HCT116 (cell line): ENCODE results near the gene DPH5. TPM values are rescaled to one million over a fixed set of nuclear protein-coding genes. Genes with fewer than 3 reads are reported as not detected.
"Not testable (repeated sequence)": the region's sequence is repeated elsewhere in the genome, so short reads cannot be mapped to it uniquely, and the experiment has no call there.

Experiments
- ATAC-seq: fragments of 200-7000 bp; cut with Tn5 transposase; 2 replicates; pipeline ENCODE4 v1.9.1; 2020; ENCODE audit warnings: mild to moderate bottlenecking, moderate library complexity
- BruUV-seq: library from RNA; stranded (reverse); fragments of 400-500 nt; replicated peaks from 2 replicates; lab custom pipeline; 2021; lab: Mats Ljungman, UMichigan
- CTCF ChIA-PET: fragments of 300-600 bp; sonication (Branson Sonifier 250); formaldehyde crosslinking; loops from one replicate; lab custom pipeline; 2021; ENCODE audit warnings: antibody characterized with exemption; lab: Charles Lee
- POLR2A ChIA-PET: fragments of 300-600, 350-600 bp; sonication (Branson Sonifier 250); formaldehyde crosslinking; loops from one replicate; lab custom pipeline; 2021; ENCODE audit warnings: antibody characterized with exemption; lab: Charles Lee
- RAD21 ChIA-PET, 2 experiments: fragments of 300-600 bp; sonication (Branson Sonifier 250); formaldehyde crosslinking; loops; one replicate each; lab custom pipeline; 2023; ENCODE audit warnings: low total read pairs in 2 of 2; ENCODE audit not compliant: uncharacterized antibody in 2 of 2, unreplicated experiment in 2 of 2, low non-redundant PET in 1 of 2; lab: Charles Lee
- DNase-seq: peaks from one replicate; pipeline ENCODE4 v3.0.0-alpha.2; 2010; ENCODE audit warnings: low read depth, low spot score
- H2AFZ ChIP-seq: fragments of 200-600 bp; shearing (Covaris generic), sonication (generic); 2 replicates; pipeline ENCODE4 v1.6.1; 2017; ENCODE audit warnings: low read depth, mixed run types, mixed read lengths, antibody characterized with exemption, low read length; ENCODE audit not compliant: poor library complexity, severe bottlenecking
- H3K27ac ChIP-seq: 2 replicates; pipeline ENCODE4 v1.5.1; 2012; ENCODE audit warnings: low read depth, low read length
- H3K27me3 ChIP-seq: fragments of 200-600 bp; sonication (generic); 2 replicates; pipeline ENCODE4 v1.6.1; 2016; ENCODE audit warnings: mixed run types, low read length, mixed read lengths; ENCODE audit not compliant: insufficient read depth
- H3K36me3 ChIP-seq, 2 experiments: fragments of 200-500 bp in 1 of 2; fragments of 200-600 bp in 1 of 2; sonication (Bioruptor generic) in 1 of 2; sonication (generic) in 1 of 2; 2 replicates each; pipeline versions ENCODE4 v1.5.1 to v1.6.1; 2014 to 2016; ENCODE audit warnings: low read length in 2 of 2, inconsistent platforms in 1 of 2, mixed read lengths in 1 of 2, mixed run types in 1 of 2; ENCODE audit not compliant: insufficient read depth in 2 of 2, control insufficient read depth in 1 of 2
- H3K4me1 ChIP-seq, 2 experiments: fragments of 200-600 bp in 1 of 2; sonication (generic) in 1 of 2; 2 replicates each; pipeline versions ENCODE4 v1.5.1 to v1.6.1; 2012 to 2017; ENCODE audit warnings: low read length in 2 of 2, inconsistent platforms in 1 of 2, mild to moderate bottlenecking in 1 of 2, mixed read lengths in 1 of 2, mixed run types in 1 of 2, moderate library complexity in 1 of 2; ENCODE audit not compliant: insufficient read depth in 2 of 2, control insufficient read depth in 1 of 2
- H3K4me2 ChIP-seq: fragments of 200-600 bp; sonication (generic); 2 replicates; pipeline ENCODE4 v1.6.1; 2017; ENCODE audit warnings: mixed run types, low read length, mixed read lengths
- H3K4me3 ChIP-seq, 2 experiments: fragments of 200-600 bp in 1 of 2; sonication (generic) in 1 of 2; replicated peaks in 1 of 2; 2 replicates each; pipeline ENCODE4 v1.5.1; 2011 to 2016; ENCODE audit warnings: low read length in 2 of 2, control low read depth in 1 of 2, low read depth in 1 of 2, mild to moderate bottlenecking in 1 of 2, mixed read lengths in 1 of 2, mixed run types in 1 of 2
- H3K79me2 ChIP-seq: fragments of 200-600 bp; sonication (generic); 2 replicates; pipeline ENCODE4 v1.6.1; 2017; ENCODE audit warnings: mild to moderate bottlenecking, mixed run types, low read length, moderate library complexity, mixed read lengths; ENCODE audit not compliant: insufficient read depth
- H3K9ac ChIP-seq: fragments of 200-600 bp; sonication (generic); 2 replicates; pipeline ENCODE4 v1.6.1; 2016; ENCODE audit warnings: low read length, mixed read lengths
- H3K9me2 ChIP-seq: fragments of 200-600 bp; sonication (generic), shearing (Covaris generic); 2 replicates; pipeline ENCODE4 v1.6.1; 2017; ENCODE audit warnings: mixed run types, mild to moderate bottlenecking, moderate library complexity; ENCODE audit not compliant: insufficient read depth
- H3K9me3 ChIP-seq, 2 experiments: fragments of 200-500 bp in 1 of 2; fragments of 200-600 bp in 1 of 2; sonication (Bioruptor generic) in 1 of 2; sonication (generic) in 1 of 2; 2 replicates each; pipeline ENCODE4 v1.6.1; 2014 to 2017; ENCODE audit warnings: low read length in 2 of 2, mixed read lengths in 2 of 2, inconsistent platforms in 1 of 2, low read depth in 1 of 2, mild to moderate bottlenecking in 1 of 2, mixed run types in 1 of 2, moderate library complexity in 1 of 2; ENCODE audit not compliant: control insufficient read depth in 1 of 2, insufficient read depth in 1 of 2
- H4K20me1 ChIP-seq: fragments of 200-600 bp; sonication (generic), shearing (Covaris generic); 2 replicates; pipeline ENCODE4 v1.6.1; 2017; ENCODE audit warnings: mixed run types, mild to moderate bottlenecking, moderate library complexity; ENCODE audit not compliant: insufficient read depth
- CEBPB ChIP-seq: IDR thresholded peaks from 2 replicates; pipeline ENCODE4 v1.6.1; 2012; ENCODE audit warnings: low read depth
- EZH2 ChIP-seq: fragments of 200-600 bp; sonication (generic); IDR thresholded peaks from 2 replicates; pipeline ENCODE4 v1.6.1; 2017; ENCODE audit warnings: antibody characterized with exemption, mixed run types
- EZH2phosphoT487 ChIP-seq: fragments of 200-600 bp; IDR thresholded peaks from 2 replicates; pipeline ENCODE4 v1.6.1; 2018; ENCODE audit warnings: antibody characterized with exemption, borderline replicate concordance
- FOSL1 ChIP-seq: IDR thresholded peaks from 2 replicates; pipeline ENCODE4 v1.6.1; 2012; ENCODE audit warnings: low read depth
- POLR2AphosphoS5 ChIP-seq: IDR thresholded peaks from 2 replicates; pipeline ENCODE4 v1.6.1; 2011; ENCODE audit warnings: mild to moderate bottlenecking, low read depth, low read length, moderate library complexity
- SIN3A ChIP-seq: IDR thresholded peaks from 2 replicates; pipeline ENCODE4 v1.6.1; 2012; ENCODE audit warnings: low read depth
- SP1 ChIP-seq: IDR thresholded peaks from 2 replicates; pipeline ENCODE4 v1.6.1; 2012; ENCODE audit warnings: low read depth
- SRF ChIP-seq: IDR thresholded peaks from 2 replicates; pipeline ENCODE4 v1.6.1; 2012; ENCODE audit warnings: low read depth
- YY1 ChIP-seq: IDR thresholded peaks from 2 replicates; pipeline ENCODE4 v1.6.1; 2011; ENCODE audit warnings: low read length, low read depth, moderate library complexity, mild to moderate bottlenecking; ENCODE audit not compliant: insufficient replicate concordance; ENCODE audit errors: extremely low read depth
- intact Hi-C: fragments of 100-400 bp; cut with micrococcal nuclease; formaldehyde crosslinking; loops from 2 replicates; pipeline ENCODE4 v1.10.0; 2022
- total RNA-seq: library from RNA; stranded (reverse); gene quantifications from one replicate; pipeline ENCODE4 v1.2.1, GENCODE V29; 2021; ENCODE audit not compliant: unreplicated experiment
- TF ChIP-seq, protein P1 (sequence below): IDR thresholded peaks from 2 replicates; pipeline ENCODE4 v1.6.1; 2011; ENCODE audit warnings: mild to moderate bottlenecking, low read length, moderate library complexity; ENCODE audit not compliant: insufficient replicate concordance; ENCODE audit errors: extremely low read depth
- TF ChIP-seq, protein P2 (sequence below): IDR thresholded peaks from 2 replicates; pipeline ENCODE4 v1.6.1; 2012; ENCODE audit warnings: low read depth

Gene DPH5
- total RNA-seq, 1 experiment from 2014 or later: 55.8 TPM

DNA sequence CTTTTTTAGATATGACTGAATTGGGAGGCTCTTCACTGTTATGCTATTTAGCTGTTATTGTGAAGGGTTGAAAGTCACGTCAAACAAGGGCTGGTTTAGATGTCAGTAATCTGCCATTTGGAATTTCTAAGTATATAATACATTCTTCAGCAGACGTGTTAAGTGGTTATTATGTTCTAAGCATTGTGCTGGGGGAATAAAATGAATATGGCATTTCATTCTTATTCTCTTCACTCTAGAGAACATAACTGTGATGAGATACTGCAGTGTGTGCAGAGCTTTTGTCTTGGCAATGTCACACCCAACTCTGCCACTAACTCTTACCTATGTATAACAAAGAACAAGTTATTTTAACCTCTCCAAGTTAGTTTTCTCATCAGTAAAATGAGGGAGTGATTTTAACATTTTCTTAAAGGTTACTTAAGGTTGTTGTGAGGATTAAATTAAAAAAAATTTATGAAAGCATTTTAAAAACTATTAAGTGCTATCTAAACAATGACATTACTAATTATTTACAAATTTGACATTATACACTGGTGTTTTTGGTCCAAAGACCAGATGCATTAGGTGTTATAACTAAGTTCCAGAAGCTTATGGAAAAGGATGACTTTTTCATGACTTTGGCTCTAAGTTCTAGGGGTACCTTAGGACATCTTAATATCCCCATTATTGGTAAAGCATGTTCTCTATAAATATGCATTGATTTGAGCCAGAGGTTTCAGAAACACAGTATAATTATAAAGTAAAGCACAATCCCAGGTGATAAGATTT is 71.4 kb downstream of the DPH5 start:
- CTCF ChIA-PET: no interaction called here
- intact Hi-C loops: no loop called here
- no peak overlapping the region for H3K4me2 ChIP-seq

DNA sequence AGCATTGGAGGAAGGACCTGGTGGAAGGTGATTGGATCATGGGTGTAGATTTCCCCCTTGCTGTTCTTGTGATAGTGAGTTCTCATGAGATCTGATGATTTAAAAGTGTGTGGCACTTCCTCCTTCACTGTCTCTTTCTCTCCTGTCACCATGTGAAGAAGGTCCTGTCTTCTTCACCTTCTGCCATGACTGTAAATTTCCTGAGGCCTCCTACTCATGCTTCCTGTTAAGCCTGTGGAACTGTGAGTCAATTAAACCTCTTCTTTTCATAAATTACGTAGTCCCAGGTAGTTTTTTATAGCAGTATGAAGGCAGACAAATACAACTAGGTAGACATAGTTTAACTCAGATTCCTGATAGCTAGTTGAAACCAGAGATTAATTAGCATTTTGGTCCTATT is 72.6 kb downstream of the DPH5 start:
- BruUV-seq, H3K36me3 ChIP-seq, H3K27me3 ChIP-seq, POLR2A ChIA-PET, H2AFZ ChIP-seq, H4K20me1 ChIP-seq, H3K27ac ChIP-seq, H3K79me2 ChIP-seq, H3K9me3 ChIP-seq, DNase-seq, H3K9ac ChIP-seq, H3K4me3 ChIP-seq, CTCF ChIA-PET, ATAC-seq, H3K9me2 ChIP-seq, RAD21 ChIA-PET, intact Hi-C loops, H3K4me2 ChIP-seq: not testable (repeated sequence)
- H3K4me1 ChIP-seq: peaks cover 0 to 13% of the 10 kb centered on the region in 2 experiments; a peak in 2 of 4 replicates

More for the DNA sequence above, 71.4 kb downstream of the DPH5 start:
- Histone ChIP-seq H3K9ac (no peak overlapping the region), H3K27me3 (no peaks in the 10 kb centered on the region)
- no TSS peak for BruUV-seq
- RAD21 ChIA-PET: no interaction called here
- TF ChIP-seq EZH2phosphoT487 (no peak), CEBPB (no peak), SIN3A (no peak), EZH2 (no peak), YY1 (no peak), SP1 (no peak), SRF (no peak), POLR2AphosphoS5 (no peak), FOSL1 (no peak)
- TF ChIP-seq, protein P1, sequence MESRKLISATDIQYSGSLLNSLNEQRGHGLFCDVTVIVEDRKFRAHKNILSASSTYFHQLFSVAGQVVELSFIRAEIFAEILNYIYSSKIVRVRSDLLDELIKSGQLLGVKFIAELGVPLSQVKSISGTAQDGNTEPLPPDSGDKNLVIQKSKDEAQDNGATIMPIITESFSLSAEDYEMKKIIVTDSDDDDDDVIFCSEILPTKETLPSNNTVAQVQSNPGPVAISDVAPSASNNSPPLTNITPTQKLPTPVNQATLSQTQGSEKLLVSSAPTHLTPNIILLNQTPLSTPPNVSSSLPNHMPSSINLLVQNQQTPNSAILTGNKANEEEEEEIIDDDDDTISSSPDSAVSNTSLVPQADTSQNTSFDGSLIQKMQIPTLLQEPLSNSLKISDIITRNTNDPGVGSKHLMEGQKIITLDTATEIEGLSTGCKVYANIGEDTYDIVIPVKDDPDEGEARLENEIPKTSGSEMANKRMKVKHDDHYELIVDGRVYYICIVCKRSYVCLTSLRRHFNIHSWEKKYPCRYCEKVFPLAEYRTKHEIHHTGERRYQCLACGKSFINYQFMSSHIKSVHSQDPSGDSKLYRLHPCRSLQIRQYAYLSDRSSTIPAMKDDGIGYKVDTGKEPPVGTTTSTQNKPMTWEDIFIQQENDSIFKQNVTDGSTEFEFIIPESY: no peak
- TF ChIP-seq, protein P2, sequence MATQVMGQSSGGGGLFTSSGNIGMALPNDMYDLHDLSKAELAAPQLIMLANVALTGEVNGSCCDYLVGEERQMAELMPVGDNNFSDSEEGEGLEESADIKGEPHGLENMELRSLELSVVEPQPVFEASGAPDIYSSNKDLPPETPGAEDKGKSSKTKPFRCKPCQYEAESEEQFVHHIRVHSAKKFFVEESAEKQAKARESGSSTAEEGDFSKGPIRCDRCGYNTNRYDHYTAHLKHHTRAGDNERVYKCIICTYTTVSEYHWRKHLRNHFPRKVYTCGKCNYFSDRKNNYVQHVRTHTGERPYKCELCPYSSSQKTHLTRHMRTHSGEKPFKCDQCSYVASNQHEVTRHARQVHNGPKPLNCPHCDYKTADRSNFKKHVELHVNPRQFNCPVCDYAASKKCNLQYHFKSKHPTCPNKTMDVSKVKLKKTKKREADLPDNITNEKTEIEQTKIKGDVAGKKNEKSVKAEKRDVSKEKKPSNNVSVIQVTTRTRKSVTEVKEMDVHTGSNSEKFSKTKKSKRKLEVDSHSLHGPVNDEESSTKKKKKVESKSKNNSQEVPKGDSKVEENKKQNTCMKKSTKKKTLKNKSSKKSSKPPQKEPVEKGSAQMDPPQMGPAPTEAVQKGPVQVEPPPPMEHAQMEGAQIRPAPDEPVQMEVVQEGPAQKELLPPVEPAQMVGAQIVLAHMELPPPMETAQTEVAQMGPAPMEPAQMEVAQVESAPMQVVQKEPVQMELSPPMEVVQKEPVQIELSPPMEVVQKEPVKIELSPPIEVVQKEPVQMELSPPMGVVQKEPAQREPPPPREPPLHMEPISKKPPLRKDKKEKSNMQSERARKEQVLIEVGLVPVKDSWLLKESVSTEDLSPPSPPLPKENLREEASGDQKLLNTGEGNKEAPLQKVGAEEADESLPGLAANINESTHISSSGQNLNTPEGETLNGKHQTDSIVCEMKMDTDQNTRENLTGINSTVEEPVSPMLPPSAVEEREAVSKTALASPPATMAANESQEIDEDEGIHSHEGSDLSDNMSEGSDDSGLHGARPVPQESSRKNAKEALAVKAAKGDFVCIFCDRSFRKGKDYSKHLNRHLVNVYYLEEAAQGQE: no peak
- TF ChIP-seq, all 23 proteins: peak for 0
- Histone ChIP-seq H3K4me3 (no peak overlapping the region), H3K9me3 (no peaks in the 10 kb centered on the region), H2AFZ (no peak overlapping the region), H3K4me1 (peaks cover 0 to 12% of the 10 kb centered on the region in 2 experiments; a peak in 2 of 4 replicates), H3K36me3 (no peaks in the 10 kb centered on the region; a peak in 1 of 4 replicates), H4K20me1 (no peaks in the 10 kb centered on the region), H3K27ac (no peak overlapping the region), H3K9me2 (no peaks in the 10 kb centered on the region), H3K79me2 (no peaks in the 10 kb centered on the region)
- no peak for DNase-seq
- POLR2A ChIA-PET: no interaction called here
- ATAC-seq: no peak
